Measurements from ENCODE around the gene KLHL17.

DNA sequence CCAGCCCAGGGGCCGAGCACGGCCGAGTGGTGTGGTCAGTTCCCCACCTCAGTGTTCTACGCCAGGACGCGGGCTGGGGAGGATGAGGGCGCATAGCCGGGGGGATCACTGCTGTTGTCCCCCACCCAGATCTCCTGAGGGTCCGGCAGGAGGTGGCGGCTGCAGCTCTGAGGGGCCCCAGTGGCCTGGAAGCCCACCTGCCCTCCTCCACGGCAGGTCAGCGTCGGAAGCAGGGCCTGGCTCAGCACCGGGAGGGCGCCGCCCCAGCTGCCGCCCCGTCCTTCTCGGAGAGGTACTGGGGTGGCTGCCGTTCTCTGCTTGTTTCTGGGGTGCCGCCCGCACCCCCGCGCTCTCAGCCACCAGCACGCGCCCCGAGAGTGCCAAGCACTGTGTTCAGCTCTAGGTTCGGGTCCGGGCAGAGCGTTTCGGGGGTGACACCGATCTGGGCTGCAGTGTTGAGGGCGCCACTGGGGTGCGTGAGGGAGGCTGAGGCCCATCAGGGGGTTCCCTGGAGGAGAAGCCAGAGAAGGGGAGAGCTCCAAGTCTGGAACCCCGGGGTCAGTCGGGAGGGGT is 19.3 kb upstream of the KLHL17 start:
- TF ChIP-seq, protein P1, sequence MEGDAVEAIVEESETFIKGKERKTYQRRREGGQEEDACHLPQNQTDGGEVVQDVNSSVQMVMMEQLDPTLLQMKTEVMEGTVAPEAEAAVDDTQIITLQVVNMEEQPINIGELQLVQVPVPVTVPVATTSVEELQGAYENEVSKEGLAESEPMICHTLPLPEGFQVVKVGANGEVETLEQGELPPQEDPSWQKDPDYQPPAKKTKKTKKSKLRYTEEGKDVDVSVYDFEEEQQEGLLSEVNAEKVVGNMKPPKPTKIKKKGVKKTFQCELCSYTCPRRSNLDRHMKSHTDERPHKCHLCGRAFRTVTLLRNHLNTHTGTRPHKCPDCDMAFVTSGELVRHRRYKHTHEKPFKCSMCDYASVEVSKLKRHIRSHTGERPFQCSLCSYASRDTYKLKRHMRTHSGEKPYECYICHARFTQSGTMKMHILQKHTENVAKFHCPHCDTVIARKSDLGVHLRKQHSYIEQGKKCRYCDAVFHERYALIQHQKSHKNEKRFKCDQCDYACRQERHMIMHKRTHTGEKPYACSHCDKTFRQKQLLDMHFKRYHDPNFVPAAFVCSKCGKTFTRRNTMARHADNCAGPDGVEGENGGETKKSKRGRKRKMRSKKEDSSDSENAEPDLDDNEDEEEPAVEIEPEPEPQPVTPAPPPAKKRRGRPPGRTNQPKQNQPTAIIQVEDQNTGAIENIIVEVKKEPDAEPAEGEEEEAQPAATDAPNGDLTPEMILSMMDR (IDR thresholded peaks at IDR 0.05; ENCODE audit: low read depth, low read length): no peak
- no peak for TF ChIP-seq EZH2phosphoT487 (IDR thresholded peaks at IDR 0.05; ENCODE audit: low read depth)

Data from OCI-LY3 (cell line).